GM23338 (cell line): ENCODE measurements around the gene MED12L. TPM values are rescaled to one million over a fixed set of nuclear protein-coding genes. Genes with fewer than 3 reads are reported as not detected.

Experiments
- CTCF ChIP-seq, 2 experiments: fragments of 200-600 bp in 1 of 2; sonication (generic) in 1 of 2; conservative IDR thresholded peaks; 2 replicates each; pipeline versions ENCODE4 v1.5.1 to v1.6.1; 2016 to 2017; ENCODE audit warnings: antibody characterized with exemption in 2 of 2, low read depth in 2 of 2, mild to moderate bottlenecking in 2 of 2, moderate library complexity in 1 of 2
- ETS1 ChIP-seq: IDR thresholded peaks from 2 replicates; pipeline ENCODE4 v1.6.1; 2016; ENCODE audit warnings: antibody characterized with exemption
- EZH2 ChIP-seq: fragments of 200-600 bp; sonication (generic); IDR thresholded peaks from one replicate; pipeline ENCODE4 v1.8.0; 2017; ENCODE audit warnings: antibody characterized with exemption, mild to moderate bottlenecking, low read depth; ENCODE audit not compliant: unreplicated experiment
- EZH2phosphoT487 ChIP-seq: fragments of 200-600 bp; sonication (generic); IDR thresholded peaks from one replicate; pipeline ENCODE4 v1.8.1; 2018; ENCODE audit warnings: antibody characterized with exemption; ENCODE audit not compliant: unreplicated experiment
- JUNB ChIP-seq: IDR thresholded peaks from one replicate; pipeline ENCODE4 v1.6.1; 2016; ENCODE audit warnings: antibody characterized with exemption; ENCODE audit not compliant: unreplicated experiment
- NANOG ChIP-seq: IDR thresholded peaks from 2 replicates; pipeline ENCODE4 v1.6.1; 2016; ENCODE audit warnings: antibody characterized with exemption, borderline replicate concordance
- POLR2AphosphoS5 ChIP-seq: IDR thresholded peaks from 2 replicates; pipeline ENCODE4 v1.6.1; 2016; ENCODE audit warnings: antibody characterized with exemption, low read depth
- STAT1 ChIP-seq: IDR thresholded peaks from one replicate; pipeline ENCODE4 v1.6.1; 2016; ENCODE audit warnings: antibody characterized with exemption; ENCODE audit not compliant: unreplicated experiment
- ZNF114 ChIP-seq: fragments of 250-450 bp; sonication (Bioruptor Pico); IDR thresholded peaks from 2 replicates; pipeline ENCODE4 v1.5.0; 2020; ENCODE audit warnings: mild to moderate bottlenecking, moderate library complexity
- ZNF331 ChIP-seq: fragments of 250-450 bp; sonication (Bioruptor Pico); IDR thresholded peaks from 2 replicates; pipeline ENCODE4 v1.5.0; 2020; ENCODE audit warnings: low read depth, mild to moderate bottlenecking, moderate library complexity
- ZNF462 ChIP-seq: fragments of 250-450 bp; sonication (Bioruptor Pico); IDR thresholded peaks from 2 replicates; pipeline ENCODE4 v1.5.0; 2020; ENCODE audit warnings: mild to moderate bottlenecking, moderate library complexity
- polyA plus RNA-seq: library from polyadenylated mRNA; unstranded; fragments of >200 nt; fragmentation: Nextera tagmentation; extraction: Ambion mirVana; gene quantifications from 2 replicates; pipeline ENCODE4 v1.2.1, GENCODE V29; 2016
- total RNA-seq: library from RNA; depleted of rRNA; stranded (reverse); fragments of >200 nt; shearing (Covaris generic); gene quantifications from 2 replicates; pipeline ENCODE4 v1.2.3, GENCODE V29; 2014

Gene MED12L
- total and polyA plus RNA-seq, 2 experiments from 2014 or later, result 5.7 to 25.0 TPM

GRCh38 chr3:151201051-151201730, 115.7 kb downstream of the MED12L start (continued):
- TF ChIP-seq ZNF462 (CRISPR knock-in tag) (no peak), STAT1 (no peak), JUNB (no peak), EZH2phosphoT487 (no peak), EZH2 (no peak), POLR2AphosphoS5 (no peak), NANOG (no peak), ZNF331 (CRISPR knock-in tag) (no peak), CTCF (conservative IDR thresholded peaks at IDR 0.05; ENCODE audit: low read depth in 2 of 2) (no peak), ZNF114 (CRISPR knock-in tag) (no peak), ETS1 (no peak)
